Transverse colon (tissue), 4 donors: ENCODE measurements around the gene CARMIL3.

Experiments
- POLR2A ChIP-seq: fragments of 450-650 bp; IDR thresholded peaks from one replicate; pipeline ENCODE4 v1.6.1; 2016; ENCODE audit warnings: antibody characterized with exemption, mild to moderate bottlenecking, moderate library complexity
- POLR2AphosphoS5 ChIP-seq, 3 donors: sonication (generic); formaldehyde crosslinking; IDR thresholded peaks; one replicate each; pipeline ENCODE4 v1.6.1; 2016; ENCODE audit warnings: antibody characterized with exemption in 3 of 3
- TF ChIP-seq, protein P1 (sequence below), 5 experiments: fragments of 200-600 bp in 3 of 5; fragments of 450-650 bp in 2 of 5; sonication (generic) in 3 of 5; IDR thresholded peaks; 1 replicate in 2 of 5; 2 replicates in 3 of 5; pipeline ENCODE4 v1.5.1; 2016 to 2017; ENCODE audit warnings: antibody characterized with exemption in 5 of 5, inconsistent platforms in 3 of 5, mild to moderate bottlenecking in 2 of 5, moderate library complexity in 1 of 5

DNA sequence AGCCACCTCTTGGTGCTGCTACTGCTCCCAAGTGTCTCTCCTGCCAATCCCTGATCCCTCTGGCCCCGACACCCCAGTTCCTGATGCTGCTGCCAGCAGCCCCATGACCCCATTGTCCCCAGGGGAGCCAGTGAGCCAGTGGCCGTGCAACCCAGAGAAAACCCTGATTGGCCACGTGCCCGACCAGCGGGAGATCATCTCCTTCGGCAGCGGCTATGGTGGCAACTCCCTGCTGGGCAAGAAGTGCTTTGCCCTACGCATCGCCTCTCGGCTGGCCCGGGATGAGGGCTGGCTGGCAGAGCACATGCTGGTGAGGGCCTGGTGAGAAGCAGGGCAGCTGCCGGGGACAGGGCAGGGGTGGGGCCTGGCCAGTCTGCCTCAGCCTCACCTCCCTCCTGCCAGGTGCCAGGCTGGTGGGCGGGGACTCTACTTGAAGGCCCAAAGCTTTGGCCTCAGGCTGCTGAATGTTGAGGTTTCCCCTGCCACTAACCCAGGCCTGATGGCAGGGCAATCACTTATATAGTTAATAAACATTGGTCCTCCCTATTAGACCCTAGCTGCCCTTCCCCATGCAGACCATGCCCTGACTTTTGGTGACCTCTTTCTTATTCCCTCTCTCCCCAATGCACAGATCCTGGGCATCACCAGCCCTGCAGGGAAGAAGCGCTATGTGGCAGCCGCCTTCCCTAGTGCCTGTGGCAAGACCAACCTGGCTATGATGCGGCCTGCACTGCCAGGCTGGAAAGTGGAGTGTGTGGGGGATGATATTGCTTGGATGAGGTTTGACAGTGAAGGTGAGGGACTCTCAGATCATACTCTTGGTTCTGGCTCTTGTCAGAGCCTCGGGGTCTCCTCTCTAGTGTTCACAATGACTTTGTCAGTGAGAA, 47.4 kb downstream of the CARMIL3 start:
- TF ChIP-seq, protein P1, sequence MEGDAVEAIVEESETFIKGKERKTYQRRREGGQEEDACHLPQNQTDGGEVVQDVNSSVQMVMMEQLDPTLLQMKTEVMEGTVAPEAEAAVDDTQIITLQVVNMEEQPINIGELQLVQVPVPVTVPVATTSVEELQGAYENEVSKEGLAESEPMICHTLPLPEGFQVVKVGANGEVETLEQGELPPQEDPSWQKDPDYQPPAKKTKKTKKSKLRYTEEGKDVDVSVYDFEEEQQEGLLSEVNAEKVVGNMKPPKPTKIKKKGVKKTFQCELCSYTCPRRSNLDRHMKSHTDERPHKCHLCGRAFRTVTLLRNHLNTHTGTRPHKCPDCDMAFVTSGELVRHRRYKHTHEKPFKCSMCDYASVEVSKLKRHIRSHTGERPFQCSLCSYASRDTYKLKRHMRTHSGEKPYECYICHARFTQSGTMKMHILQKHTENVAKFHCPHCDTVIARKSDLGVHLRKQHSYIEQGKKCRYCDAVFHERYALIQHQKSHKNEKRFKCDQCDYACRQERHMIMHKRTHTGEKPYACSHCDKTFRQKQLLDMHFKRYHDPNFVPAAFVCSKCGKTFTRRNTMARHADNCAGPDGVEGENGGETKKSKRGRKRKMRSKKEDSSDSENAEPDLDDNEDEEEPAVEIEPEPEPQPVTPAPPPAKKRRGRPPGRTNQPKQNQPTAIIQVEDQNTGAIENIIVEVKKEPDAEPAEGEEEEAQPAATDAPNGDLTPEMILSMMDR (IDR thresholded peaks at IDR 0.05): no peak
- no peak for TF ChIP-seq POLR2A
- TF ChIP-seq POLR2AphosphoS5 (IDR thresholded peaks at IDR 0.05): no peak
